ENCODE results near the gene LPIN1. TPM values are rescaled to one million over a fixed set of nuclear protein-coding genes. Genes with fewer than 3 reads are reported as not detected.

The LPIN1 gene
- total and polyA plus RNA-seq, 12 donors, result 18.9 to 61.0 (median 34.4) TPM

GRCh38 chr2:11768946-11769345 is 22.5 kb downstream of the LPIN1 start:
- ATAC-seq (no peak), DNase-seq (no peak)
- H3K9me3 ChIP-seq, result no peaks in the 10 kb centered on the region
- H3K27ac ChIP-seq, result no peak overlapping the region
- intact Hi-C loops (cut with DNase I), result no loop called here
- H3K36me3 ChIP-seq, result peaks cover 0 to 86% (median 28%) of the 10 kb centered on the region in 9 donors
- no peaks in the 10 kb centered on the region for H3K27me3 ChIP-seq
- H3K4me3 ChIP-seq, result no peak overlapping the region
- 86 to 88% methylated on average over 3 of the region's 3 CpGs for WGBS, 2 donors
- peaks cover 0 to 24% (median 8%) of the 10 kb centered on the region in 9 donors for H3K4me1 ChIP-seq
- TF ChIP-seq, protein P1, sequence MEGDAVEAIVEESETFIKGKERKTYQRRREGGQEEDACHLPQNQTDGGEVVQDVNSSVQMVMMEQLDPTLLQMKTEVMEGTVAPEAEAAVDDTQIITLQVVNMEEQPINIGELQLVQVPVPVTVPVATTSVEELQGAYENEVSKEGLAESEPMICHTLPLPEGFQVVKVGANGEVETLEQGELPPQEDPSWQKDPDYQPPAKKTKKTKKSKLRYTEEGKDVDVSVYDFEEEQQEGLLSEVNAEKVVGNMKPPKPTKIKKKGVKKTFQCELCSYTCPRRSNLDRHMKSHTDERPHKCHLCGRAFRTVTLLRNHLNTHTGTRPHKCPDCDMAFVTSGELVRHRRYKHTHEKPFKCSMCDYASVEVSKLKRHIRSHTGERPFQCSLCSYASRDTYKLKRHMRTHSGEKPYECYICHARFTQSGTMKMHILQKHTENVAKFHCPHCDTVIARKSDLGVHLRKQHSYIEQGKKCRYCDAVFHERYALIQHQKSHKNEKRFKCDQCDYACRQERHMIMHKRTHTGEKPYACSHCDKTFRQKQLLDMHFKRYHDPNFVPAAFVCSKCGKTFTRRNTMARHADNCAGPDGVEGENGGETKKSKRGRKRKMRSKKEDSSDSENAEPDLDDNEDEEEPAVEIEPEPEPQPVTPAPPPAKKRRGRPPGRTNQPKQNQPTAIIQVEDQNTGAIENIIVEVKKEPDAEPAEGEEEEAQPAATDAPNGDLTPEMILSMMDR (IDR thresholded peaks at IDR 0.05), result no peak

- no peaks in the 10 kb centered on the region for H3K27me3 ChIP-seq
- WGBS, 2 donors, result 78 to 86% methylated on average over 3 of the region's 3 CpGs
- intact Hi-C loops (cut with DNase I), result no loop called here
- H3K36me3 ChIP-seq, result peaks cover 0 to 92% (median 28%) of the 10 kb centered on the region in 9 donors
- H3K27ac ChIP-seq, result no peak overlapping the region
- no peak for DNase-seq
- no peak overlapping the region for H3K4me3 ChIP-seq
- H3K9me3 ChIP-seq, result no peaks in the 10 kb centered on the region
- ATAC-seq, result no peak
- TF ChIP-seq, protein P1 (IDR thresholded peaks at IDR 0.05), result no peak
- H3K4me1 ChIP-seq, result peaks cover 0 to 24% (median 6%) of the 10 kb centered on the region in 9 donors
Observed at GRCh38 chr2:11769516-11769915, 23.1 kb downstream of the LPIN1 start.

DNA sequence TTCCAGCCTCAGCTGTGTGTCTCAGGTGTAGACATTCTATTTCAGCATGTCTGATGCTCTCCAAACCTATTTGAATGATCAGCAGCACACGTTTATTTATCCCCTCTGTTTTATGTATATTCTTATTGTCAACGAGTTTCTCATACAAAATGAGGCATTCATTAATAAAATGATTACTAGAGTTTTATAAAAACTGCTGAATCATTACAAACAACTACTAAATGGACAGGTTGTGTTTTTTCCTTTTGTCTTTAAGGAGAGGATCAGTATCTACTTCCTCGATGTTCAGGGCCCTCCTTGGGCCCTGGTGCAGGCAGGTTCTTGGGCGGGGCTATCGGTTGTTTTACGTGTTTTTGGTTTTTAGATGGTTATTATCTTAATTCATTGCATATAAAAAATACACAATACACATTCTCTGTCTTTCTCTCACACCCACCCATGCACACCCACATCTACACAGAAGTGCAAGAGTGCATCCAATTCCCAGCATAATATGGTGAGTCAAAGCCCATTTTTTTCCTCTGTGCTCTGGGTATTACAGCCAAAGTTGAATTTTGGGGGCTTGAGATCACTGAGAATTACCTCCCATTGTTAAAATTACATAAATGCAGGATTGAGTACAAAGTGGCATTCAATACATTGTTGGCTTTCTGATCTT is 24.2 kb downstream of the LPIN1 start:
- WGBS, 2 donors, result 86 to 93% methylated on average over 6 of the region's 6 CpGs
- Histone ChIP-seq H3K4me1 (peaks cover 0 to 16% (median 12%) of the 10 kb centered on the region in 9 donors), H3K27me3 (no peaks in the 10 kb centered on the region), H3K27ac (no peak overlapping the region), H3K36me3 (peaks cover 0 to 100% (median 27%) of the 10 kb centered on the region in 9 donors), H3K9me3 (no peaks in the 10 kb centered on the region), H3K4me3 (no peak overlapping the region)
- TF ChIP-seq, protein P1 (IDR thresholded peaks at IDR 0.05), result no peak
- intact Hi-C loops (cut with DNase I), result loop anchor here in 4 of 10 donors (10.0 kb wide), 1 partner anchor 296 kb away; no protein-coding TSS in a partner anchor
- no peak for ATAC-seq
- DNase-seq, result no peak

GRCh38 chr2:11771971-11772615 is 25.7 kb downstream of the LPIN1 start:
- intact Hi-C loops (cut with DNase I), result loop anchor here in 4 of 10 donors (10.0 kb wide), 1 partner anchor 297 kb away; no protein-coding TSS in a partner anchor
- H3K27me3 ChIP-seq, result no peaks in the 10 kb centered on the region
- H3K9me3 ChIP-seq, result no peaks in the 10 kb centered on the region
- peaks cover 0 to 20% (median 12%) of the 10 kb centered on the region in 9 donors for H3K4me1 ChIP-seq
- TF ChIP-seq, protein P1 (IDR thresholded peaks at IDR 0.05), result no peak
- peak in 1 of 8 donors; percentile 28 for ATAC-seq
- no peak overlapping the region for H3K4me3 ChIP-seq
- no peak for DNase-seq
- H3K36me3 ChIP-seq, result peaks cover 0 to 96% (median 14%) of the 10 kb centered on the region in 9 donors
- 82 to 86% methylated on average over 8 of the region's 8 CpGs for WGBS, 2 donors
- no peak overlapping the region for H3K27ac ChIP-seq

Data from heart right ventricle (tissue), 16 donors.